Tibial nerve (tissue), 4 donors: ENCODE data around the gene NFKBIE.

Source experiments
- CTCF ChIP-seq, 5 experiments: fragments of 200-600 bp in 3 of 5; fragments of 450-650 bp in 2 of 5; sonication (generic) in 3 of 5; IDR thresholded peaks; one replicate each; pipeline ENCODE4 v1.5.1; 2016 to 2019; ENCODE audit warnings: antibody characterized with exemption in 5 of 5, mild to moderate bottlenecking in 3 of 5, moderate library complexity in 2 of 5
- EP300 ChIP-seq, 2 donors: sonication (generic); formaldehyde crosslinking; IDR thresholded peaks; one replicate each; pipeline ENCODE4 v1.6.1; 2017; ENCODE audit warnings: antibody characterized with exemption in 2 of 2, mild to moderate bottlenecking in 1 of 2
- POLR2A ChIP-seq, 2 donors: fragments of 450-650 bp; IDR thresholded peaks; one replicate each; pipeline ENCODE4 v1.6.1; 2017; ENCODE audit warnings: antibody characterized with exemption in 2 of 2, mild to moderate bottlenecking in 2 of 2, moderate library complexity in 2 of 2

- TF ChIP-seq POLR2A (IDR thresholded peaks at IDR 0.05) (no peak), CTCF (IDR thresholded peaks at IDR 0.05) (no peak), EP300 (IDR thresholded peaks at IDR 0.05) (no peak)
These were observed 43.7 kb upstream of the NFKBIE start for GRCh38 chr6:44309092-44309491.
